SK-N-SH treated with all-trans-retinoic acid at 6 μM for 48 hours (cell line): ENCODE data around the gene DGKI.
A peak's percentile ranks its signal among the peaks of the same experiment; 100 is the strongest.

Source experiments
- ATAC-seq: fragments of 200-7000 bp; cut with Tn5 transposase; 3 replicates; pipeline ENCODE4 v1.9.1; 2020; ENCODE audit warnings: mild to moderate bottlenecking, moderate library complexity
- ARNTL ChIP-seq: fragments of 450-650 bp; formaldehyde crosslinking; IDR thresholded peaks from 2 replicates; pipeline ENCODE4 v1.5.0; 2020; ENCODE audit warnings: low read depth, mild to moderate bottlenecking, moderate library complexity, borderline replicate concordance
- BACH2 ChIP-seq: fragments of 250-450 bp; sonication (Bioruptor Pico); IDR thresholded peaks from 2 replicates; pipeline ENCODE4 v1.9.0; 2021; ENCODE audit warnings: mild to moderate bottlenecking, borderline replicate concordance
- CREB5 ChIP-seq: fragments of 250-450 bp; sonication (Bioruptor Pico); IDR thresholded peaks from 2 replicates; pipeline ENCODE4 v1.5.1; 2020; ENCODE audit warnings: low read depth, mild to moderate bottlenecking, moderate library complexity
- CSDC2 ChIP-seq: fragments of 250-450 bp; sonication (Bioruptor Pico); IDR thresholded peaks from 2 replicates; pipeline ENCODE4 v1.5.0; 2020; ENCODE audit warnings: mild to moderate bottlenecking, moderate library complexity
- CSRNP3 ChIP-seq: fragments of 250-450 bp; sonication (Bioruptor Pico); IDR thresholded peaks from 2 replicates; pipeline ENCODE4 v1.5.1; 2021; ENCODE audit warnings: mild to moderate bottlenecking, moderate library complexity
- ESRRG ChIP-seq: fragments of 250-450 bp; sonication (Bioruptor Pico); IDR thresholded peaks from 2 replicates; pipeline ENCODE4 v1.6.1; 2021; ENCODE audit warnings: mild to moderate bottlenecking
- GLIS3 ChIP-seq: fragments of 250-450 bp; sonication (Bioruptor Pico); IDR thresholded peaks from 2 replicates; pipeline ENCODE4 v1.5.0; 2020; ENCODE audit warnings: mild to moderate bottlenecking, moderate library complexity
- OSR1 ChIP-seq: fragments of 250-450 bp; sonication (Bioruptor Pico); IDR thresholded peaks from 2 replicates; pipeline ENCODE4 v1.8.0; 2022; ENCODE audit warnings: moderate library complexity, mild to moderate bottlenecking, inconsistent platforms
- PATZ1 ChIP-seq: fragments of 250-450 bp; sonication (Bioruptor Pico); IDR thresholded peaks from 2 replicates; pipeline ENCODE4 v1.8.0; 2020; ENCODE audit warnings: mild to moderate bottlenecking, moderate library complexity, borderline replicate concordance
- POU6F1 ChIP-seq: fragments of 250-450 bp; sonication (Bioruptor Pico); IDR thresholded peaks from 2 replicates; pipeline ENCODE4 v1.8.0; 2021; ENCODE audit warnings: low read depth, mild to moderate bottlenecking, moderate library complexity, borderline replicate concordance
- RARB ChIP-seq: fragments of 250-450 bp; sonication (Bioruptor Pico); IDR thresholded peaks from 2 replicates; pipeline ENCODE4 v1.8.0; 2021; ENCODE audit warnings: mild to moderate bottlenecking, moderate library complexity
- SNAI2 ChIP-seq: fragments of 250-450 bp; sonication (Bioruptor Pico); IDR thresholded peaks from 2 replicates; pipeline ENCODE4 v1.5.0; 2020; ENCODE audit warnings: mild to moderate bottlenecking, moderate library complexity
- TCF4 ChIP-seq: fragments of 250-450 bp; sonication (Bioruptor Pico); IDR thresholded peaks from 2 replicates; pipeline ENCODE4 v1.8.0; 2021; ENCODE audit warnings: mild to moderate bottlenecking, moderate library complexity, borderline replicate concordance
- TSHZ2 ChIP-seq: fragments of 250-450 bp; sonication (Bioruptor Pico); IDR thresholded peaks from 2 replicates; pipeline ENCODE4 v1.5.0; 2020; ENCODE audit warnings: mild to moderate bottlenecking, moderate library complexity
- ZC3H10 ChIP-seq: fragments of 250-450 bp; sonication (Bioruptor Pico); IDR thresholded peaks from 2 replicates; pipeline ENCODE4 v1.5.1; 2021; ENCODE audit warnings: mild to moderate bottlenecking, moderate library complexity
- ZFP3 ChIP-seq: fragments of 250-450 bp; sonication (Bioruptor Pico); IDR thresholded peaks from 2 replicates; pipeline ENCODE4 v1.5.0; 2020; ENCODE audit warnings: mild to moderate bottlenecking, moderate library complexity
- ZFP30 ChIP-seq: fragments of 450-650 bp; formaldehyde crosslinking; IDR thresholded peaks from 2 replicates; pipeline ENCODE4 v1.5.0; 2022; ENCODE audit warnings: mild to moderate bottlenecking, moderate library complexity
- ZNF565 ChIP-seq: fragments of 450-650 bp; formaldehyde crosslinking; conservative IDR thresholded peaks from 2 replicates; pipeline ENCODE4 v1.5.0; 2020; ENCODE audit warnings: low read depth, mild to moderate bottlenecking, moderate library complexity
- ZNF8 ChIP-seq: fragments of 450-650 bp; formaldehyde crosslinking; IDR thresholded peaks from 2 replicates; pipeline ENCODE4 v1.5.0; 2020; ENCODE audit warnings: mild to moderate bottlenecking, moderate library complexity

DGKI gene

GRCh38 chr7:137506031-137506430 is 340.7 kb downstream of the DGKI start:
- ATAC-seq = no peak
- TF ChIP-seq ZNF565 (CRISPR knock-in tag) (no peak), PATZ1 (no peak), ZNF8 (peak; percentile 96), CREB5 (CRISPR knock-in tag) (no peak), RARB (CRISPR knock-in tag) (no peak), ARNTL (no peak), ZFP30 (CRISPR knock-in tag) (no peak)

- TF ChIP-seq BACH2 (CRISPR knock-in tag) = no peak
- no peak for TF ChIP-seq OSR1 (CRISPR knock-in tag)
- no peak for TF ChIP-seq ZNF565 (CRISPR knock-in tag)
- TF ChIP-seq SNAI2 = no peak
- no peak for TF ChIP-seq POU6F1 (CRISPR knock-in tag)
- TF ChIP-seq GLIS3 (CRISPR knock-in tag) = no peak
- TF ChIP-seq TSHZ2 (CRISPR knock-in tag) = no peak
- no peak for TF ChIP-seq ZFP30 (CRISPR knock-in tag)
- no peak for TF ChIP-seq ARNTL
- no peak for TF ChIP-seq ESRRG (CRISPR knock-in tag)
- no peak for TF ChIP-seq CSRNP3 (CRISPR knock-in tag)
- TF ChIP-seq TCF4 (CRISPR knock-in tag) = no peak
- TF ChIP-seq ZFP3 (CRISPR knock-in tag) = no peak
- TF ChIP-seq, all 23 proteins: peak for 0
- no peak for ATAC-seq
Measured at GRCh38 chr7:137501562-137501961, 345.2 kb downstream of the DGKI start.

GRCh38 chr7:137492889-137493288 is 353.9 kb downstream of the DGKI start:
- no peak for ATAC-seq

More at GRCh38 chr7:137492889-137493288, 353.9 kb downstream of the DGKI start:
- TF ChIP-seq CREB5 (CRISPR knock-in tag) = no peak
- TF ChIP-seq BACH2 (CRISPR knock-in tag) = no peak
- TF ChIP-seq CSDC2 = no peak
- no peak for TF ChIP-seq ESRRG (CRISPR knock-in tag)
- TF ChIP-seq ZNF565 (CRISPR knock-in tag) = no peak
- no peak for TF ChIP-seq SNAI2
- no peak for TF ChIP-seq ZFP3 (CRISPR knock-in tag)
- no peak for TF ChIP-seq OSR1 (CRISPR knock-in tag)
- TF ChIP-seq ZC3H10 (CRISPR knock-in tag) = no peak
- TF ChIP-seq ARNTL = no peak
- no peak for TF ChIP-seq TCF4 (CRISPR knock-in tag)
- TF ChIP-seq, all 23 proteins: peak for 0
